BE2C (cell line): ENCODE data around the gene ISOC2.

Source experiments
- DNase-seq: peaks from one replicate; pipeline ENCODE4 v3.0.0-alpha.2; 2020
- H3K27me3 ChIP-seq: fragments of 250-450 bp; sonication (Bioruptor Pico); 2 replicates; pipeline ENCODE4 v1.5.1; 2020; ENCODE audit warnings: mild to moderate bottlenecking
- H3K36me3 ChIP-seq: fragments of 250-450 bp; sonication (Bioruptor Pico); 2 replicates; pipeline ENCODE4 v1.5.1; 2020; ENCODE audit warnings: mild to moderate bottlenecking
- H3K4me1 ChIP-seq: fragments of 250-450 bp; sonication (Bioruptor Pico); 2 replicates; pipeline ENCODE4 v1.5.1; 2020
- H3K4me3 ChIP-seq: 2 replicates; pipeline ENCODE4 v1.5.1; 2011; ENCODE audit warnings: low read depth, low read length
- H3K9me3 ChIP-seq: fragments of 250-450 bp; sonication (Bioruptor Pico); 2 replicates; pipeline ENCODE4 v1.5.1; 2020
- CTCF ChIP-seq: IDR thresholded peaks from 2 replicates; pipeline ENCODE4 v1.5.1; 2012; ENCODE audit warnings: mild to moderate bottlenecking, low read depth, low read length

Gene ISOC2

GRCh38 chr19:55457683-55458457 is 3.6 kb downstream of the ISOC2 start:
- DNase-seq: no peak
- Histone ChIP-seq H3K27me3 (no peaks in the 10 kb centered on the region), H3K9me3 (no peaks in the 10 kb centered on the region), H3K4me1 (peaks cover 10% of the 10 kb centered on the region), H3K4me3 (no peak overlapping the region), H3K36me3 (peaks cover 3% of the 10 kb centered on the region; the same call in 1 of the 2 replicates)
- TF ChIP-seq CTCF: no peak

GRCh38 chr19:55456347-55456746 is 5.1 kb downstream of the ISOC2 start:
- peaks cover 3% of the 10 kb centered on the region; the same call in 1 of the 2 replicates for H3K36me3 ChIP-seq
- no peak for DNase-seq
- peaks cover 10% of the 10 kb centered on the region for H3K4me1 ChIP-seq
- peaks cover 11% of the 10 kb centered on the region for H3K27me3 ChIP-seq
- H3K9me3 ChIP-seq: no peaks in the 10 kb centered on the region
- H3K4me3 ChIP-seq: no peak overlapping the region
- TF ChIP-seq CTCF: no peak

GRCh38 chr19:55455576-55456235 is 5.7 kb downstream of the ISOC2 start:
- no peaks in the 10 kb centered on the region for H3K9me3 ChIP-seq
- peaks cover 13% of the 10 kb centered on the region for H3K27me3 ChIP-seq
- H3K36me3 ChIP-seq: peaks cover 3% of the 10 kb centered on the region; the same call in 1 of the 2 replicates
- no peak for DNase-seq
- peaks cover 9% of the 10 kb centered on the region for H3K4me1 ChIP-seq
- no peak for TF ChIP-seq CTCF
- H3K4me3 ChIP-seq: no peak overlapping the region

GRCh38 chr19:55454787-55455243 is 6.6 kb downstream of the ISOC2 start:
- peak; percentile 73 for DNase-seq
- TF ChIP-seq CTCF: peak; percentile 84
- H3K4me1 ChIP-seq: peaks cover 3% of the 10 kb centered on the region
- no peaks in the 10 kb centered on the region for H3K9me3 ChIP-seq
- peaks cover 13% of the 10 kb centered on the region for H3K27me3 ChIP-seq
- no peak overlapping the region for H3K4me3 ChIP-seq
- peaks cover 3% of the 10 kb centered on the region; the same call in 1 of the 2 replicates for H3K36me3 ChIP-seq

GRCh38 chr19:55453511-55454260 is 7.8 kb downstream of the ISOC2 start:
- no peak for TF ChIP-seq CTCF
- H3K9me3 ChIP-seq: no peaks in the 10 kb centered on the region
- peaks cover 3% of the 10 kb centered on the region; the same call in 1 of the 2 replicates for H3K36me3 ChIP-seq
- no peaks in the 10 kb centered on the region for H3K4me1 ChIP-seq
- no peak overlapping the region for H3K4me3 ChIP-seq
- DNase-seq: no peak
- H3K27me3 ChIP-seq: peaks cover 19% of the 10 kb centered on the region
